ENCODE measurements around the gene FBXO42.

Gene FBXO42

DNA sequence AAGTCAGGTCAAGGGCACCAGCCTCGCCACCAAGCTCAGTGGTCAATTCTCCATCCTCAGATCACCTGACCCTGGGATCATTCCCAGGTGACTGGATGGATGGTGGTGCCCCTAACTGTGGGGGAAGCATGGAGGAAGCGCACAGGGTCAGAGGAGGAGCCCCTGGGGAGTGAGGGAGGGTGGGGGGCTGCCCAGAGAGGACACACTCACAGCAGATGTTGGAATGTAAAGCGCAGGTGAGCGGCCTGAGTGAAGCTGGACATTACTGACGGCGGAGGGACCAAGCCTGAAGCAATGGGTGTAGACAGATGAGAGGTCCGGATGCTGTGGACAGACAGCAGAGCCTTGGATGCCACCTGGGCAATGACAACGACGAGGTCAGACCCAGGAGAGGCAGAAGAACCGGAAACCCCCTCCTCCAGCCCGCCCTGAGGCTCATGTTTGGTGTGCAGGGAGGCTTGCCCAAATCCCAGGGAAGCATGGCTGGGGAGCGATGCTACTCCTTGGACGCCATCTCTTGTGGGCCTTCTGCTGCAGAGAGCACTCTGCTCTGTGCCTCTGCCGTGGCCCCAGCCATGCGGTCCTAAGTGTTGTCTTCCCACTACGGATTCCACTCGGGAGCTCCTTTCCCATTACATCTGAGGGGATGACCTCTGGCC lies 109.6 kb downstream of the FBXO42 start:
- DNase-seq (ENCODE audit: low spot score in 2 of 2) = no peak
- Mint-ChIP-seq H3K27me3 (no peaks in the 10 kb centered on the region), H3K4me1 (peaks cover 3% of the 10 kb centered on the region), H3K36me3 (peaks cover 2% of the 10 kb centered on the region), H3K27ac (no peak overlapping the region), H3K9me3 (no peaks in the 10 kb centered on the region), H3K4me3 (no peak overlapping the region)
- no peak for ATAC-seq (ENCODE audit: low read depth)

DNA sequence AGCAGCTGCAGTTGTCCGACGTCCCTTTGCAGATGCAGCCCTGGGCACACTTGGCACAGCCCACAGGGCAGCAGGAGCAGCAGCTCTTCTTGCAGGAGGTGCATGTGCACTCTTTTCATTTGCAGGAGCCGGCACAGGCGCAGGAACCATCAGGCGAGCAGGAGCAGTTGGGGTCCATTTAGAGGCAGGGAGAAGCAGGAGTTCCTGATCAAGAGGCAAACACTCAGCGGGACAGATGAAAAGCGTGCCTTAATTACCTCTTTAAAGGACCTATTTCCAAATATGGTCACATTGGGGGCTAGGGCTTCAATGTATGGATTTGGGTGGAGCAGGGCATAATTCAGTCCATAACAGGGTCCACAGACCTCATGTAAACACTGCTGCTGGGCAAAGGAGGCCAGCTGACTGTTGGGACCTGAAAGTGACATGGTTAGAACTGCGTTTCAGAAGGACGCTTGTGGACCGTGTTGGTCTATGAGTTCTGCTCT lies 111.0 kb downstream of the FBXO42 start:
- peaks cover 4% of the 10 kb centered on the region for H3K4me1 Mint-ChIP-seq
- no peak overlapping the region for H3K27ac Mint-ChIP-seq

DNA sequence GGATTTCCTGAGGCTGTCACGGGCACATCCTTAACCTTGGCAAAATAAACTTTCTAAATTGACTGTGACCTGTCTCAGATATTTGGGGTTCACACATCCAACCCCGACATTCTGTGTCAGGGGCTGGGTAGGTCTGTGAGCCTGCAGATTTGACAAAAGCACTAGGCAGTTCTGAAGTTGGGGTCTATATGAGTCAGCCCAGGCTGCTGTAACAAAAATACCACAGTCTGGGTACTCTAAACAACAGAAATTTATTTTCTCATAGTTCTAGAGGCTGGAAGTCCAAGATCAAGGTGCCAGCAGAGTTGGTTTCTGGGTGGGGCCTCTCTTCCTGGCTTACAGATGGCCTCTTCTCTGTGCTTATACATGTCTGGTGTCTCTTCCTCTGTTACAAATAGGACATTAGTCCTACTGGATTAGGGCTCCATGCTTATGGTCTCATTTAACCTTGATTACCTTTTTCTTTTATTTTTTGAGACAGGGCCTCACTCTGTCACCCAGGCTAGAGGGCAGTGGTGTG lies 112.2 kb downstream of the FBXO42 start:
- H3K27me3 Mint-ChIP-seq = no peaks in the 10 kb centered on the region
- H3K4me3 Mint-ChIP-seq = no peak overlapping the region
- no peaks in the 10 kb centered on the region for H3K36me3 Mint-ChIP-seq
- no peaks in the 10 kb centered on the region for H3K9me3 Mint-ChIP-seq
- H3K27ac Mint-ChIP-seq = no peak overlapping the region
- peaks cover 11% of the 10 kb centered on the region for H3K4me1 Mint-ChIP-seq
- ATAC-seq (ENCODE audit: low read depth) (no peak), DNase-seq (ENCODE audit: low spot score in 2 of 2) (no peak)

More for the DNA sequence above, 111.0 kb downstream of the FBXO42 start:
- no peaks in the 10 kb centered on the region for H3K36me3 Mint-ChIP-seq
- no peak overlapping the region for H3K4me3 Mint-ChIP-seq
- DNase-seq (ENCODE audit: low spot score in 2 of 2) (no peak), ATAC-seq (ENCODE audit: low read depth) (no peak)
- H3K27me3 Mint-ChIP-seq = no peaks in the 10 kb centered on the region
- H3K9me3 Mint-ChIP-seq = no peaks in the 10 kb centered on the region

DNA sequence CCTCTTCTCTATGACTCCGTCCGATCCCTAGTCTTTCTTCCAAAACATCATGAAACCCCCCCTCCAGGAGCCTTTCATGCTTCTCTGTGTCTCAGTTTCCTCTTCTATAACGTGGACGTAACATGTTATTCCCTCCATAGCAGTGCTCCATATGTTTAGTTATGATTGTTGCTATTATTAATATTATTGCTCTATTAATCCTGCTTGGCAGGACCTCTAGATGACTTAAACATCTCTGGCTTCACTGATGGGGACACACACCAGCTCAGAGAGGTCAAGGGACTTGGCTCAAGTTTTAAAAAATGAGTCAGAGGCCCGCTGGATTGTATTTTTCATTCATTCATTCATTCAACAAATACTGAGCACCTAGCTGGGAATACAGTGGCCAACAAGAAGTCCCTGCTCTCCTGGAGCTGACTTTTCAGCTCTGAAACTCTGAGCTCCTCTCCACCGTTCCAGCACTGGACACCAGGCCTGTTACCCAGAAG lies 114.9 kb downstream of the FBXO42 start:
- Mint-ChIP-seq H3K27ac (peak overlapping the region; percentile 93), H3K27me3 (no peaks in the 10 kb centered on the region), H3K4me3 (peak overlapping the region; percentile 94), H3K9me3 (no peaks in the 10 kb centered on the region), H3K36me3 (no peaks in the 10 kb centered on the region), H3K4me1 (peaks cover 8% of the 10 kb centered on the region)
- no peak for DNase-seq (ENCODE audit: low spot score in 2 of 2)
- ATAC-seq (ENCODE audit: low read depth) = no peak

DNA sequence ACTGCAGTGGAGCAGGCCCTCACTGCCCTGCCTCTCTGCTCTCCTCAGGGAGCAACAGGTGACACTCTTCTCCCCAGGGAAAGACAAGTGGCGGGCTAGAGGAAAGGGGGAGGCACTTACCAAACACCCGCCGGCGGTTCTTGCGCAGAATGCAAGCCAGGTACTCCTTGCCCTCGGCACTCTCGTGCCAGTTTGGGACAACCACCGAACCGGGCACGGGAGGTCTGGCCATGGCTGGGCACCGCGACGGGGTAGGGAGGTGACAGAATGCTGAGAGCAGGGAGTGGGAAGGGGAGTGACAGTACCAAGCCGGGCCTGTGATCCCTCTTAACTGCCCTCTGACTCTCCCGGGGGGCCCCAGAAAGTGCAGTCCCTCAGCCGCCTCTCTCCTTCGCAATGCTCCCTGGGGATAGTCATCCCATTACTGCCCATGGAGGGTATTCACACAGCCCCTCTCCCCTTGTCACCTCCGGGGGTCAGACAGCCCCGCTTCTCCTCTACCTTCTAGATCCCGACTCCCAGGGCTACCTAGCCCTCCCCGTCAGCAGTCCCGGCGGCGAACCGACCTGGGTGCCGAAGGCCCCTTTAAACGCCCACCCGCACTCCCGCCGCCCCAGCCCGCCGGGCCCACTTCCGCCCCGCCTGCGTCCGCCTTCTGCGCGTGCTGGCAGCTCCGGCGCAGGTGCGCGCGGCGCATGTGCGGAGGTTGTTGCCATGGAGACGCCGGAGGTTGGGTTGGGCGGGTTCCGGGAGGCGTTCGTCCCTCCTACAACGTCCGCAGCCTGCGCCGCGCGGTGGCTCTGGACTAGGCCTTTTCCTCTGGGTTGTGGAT lies 115.6 kb downstream of the FBXO42 start, which contains the start of gene CPLANE2:
Gene CPLANE2 (minus strand): TSS at position 673 of the 832 bp plus-strand sequence. CDS start 441 bp downstream, at position 232.
- no peaks in the 10 kb centered on the region for H3K27me3 Mint-ChIP-seq
- peak; percentile 93 to 96 for DNase-seq (ENCODE audit: low spot score in 2 of 2)
- peaks cover 8% of the 10 kb centered on the region for H3K4me1 Mint-ChIP-seq
- H3K4me3 Mint-ChIP-seq = peak within 1 kb of the TSS; percentile 94
- ATAC-seq (ENCODE audit: low read depth) = peak; percentile 76
- no peaks in the 10 kb centered on the region for H3K36me3 Mint-ChIP-seq
- H3K9me3 Mint-ChIP-seq = no peaks in the 10 kb centered on the region
- H3K27ac Mint-ChIP-seq = peak within 1 kb of the TSS; percentile 93

DNA sequence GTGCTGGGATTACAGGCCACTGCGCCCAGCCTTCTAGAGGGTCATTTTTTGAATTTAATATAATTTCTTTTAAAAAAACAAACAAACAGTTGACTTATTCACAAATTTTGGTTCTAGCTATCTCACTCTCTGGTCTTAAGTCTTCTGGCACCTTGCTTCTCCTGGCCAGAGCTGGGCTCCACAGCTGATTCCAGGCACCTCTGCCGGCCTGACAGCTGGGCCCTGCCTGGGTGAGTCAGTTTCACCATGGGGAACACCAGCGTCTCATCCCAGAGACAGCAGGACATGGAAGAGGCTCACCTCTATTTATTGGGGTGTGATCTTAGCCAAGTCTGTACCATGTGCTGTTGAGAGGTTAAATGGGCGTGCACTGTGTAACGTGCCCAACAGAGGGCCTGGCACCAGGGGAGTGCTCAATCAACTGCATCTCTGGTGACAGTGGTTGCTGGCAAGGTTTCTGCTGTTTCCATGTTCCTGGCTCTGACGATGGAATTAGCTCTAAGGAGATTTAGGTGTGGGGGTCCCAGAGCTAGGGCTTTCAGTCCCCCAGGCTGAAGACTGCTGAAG lies 116.3 kb downstream of the FBXO42 start:
- DNase-seq (ENCODE audit: low spot score in 2 of 2) = peak in 1 of 2 donors; percentile 70
- H3K4me1 Mint-ChIP-seq = peaks cover 8% of the 10 kb centered on the region
- ATAC-seq (ENCODE audit: low read depth) = peak; percentile 78

DNA sequence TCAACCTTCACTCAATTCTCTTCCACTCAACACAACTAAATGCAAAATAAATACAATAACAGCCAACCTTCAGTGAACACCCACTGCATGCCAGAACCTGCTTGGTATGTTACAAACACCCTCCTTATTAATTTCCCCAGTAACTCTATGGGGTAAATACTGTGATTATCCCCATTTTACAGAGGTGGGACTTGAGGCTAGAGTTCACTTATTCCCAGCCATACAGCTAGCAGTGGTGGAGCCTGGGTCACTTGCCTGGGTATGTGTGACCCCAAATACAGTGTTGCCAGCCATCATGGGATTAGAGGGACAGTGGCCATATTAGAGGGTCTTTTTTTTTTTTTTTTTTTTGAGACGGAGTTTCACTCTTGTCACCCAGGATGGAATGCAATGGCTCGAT lies 116.9 kb downstream of the FBXO42 start:
- H3K27me3 Mint-ChIP-seq = no peaks in the 10 kb centered on the region
- H3K27ac Mint-ChIP-seq = no peak overlapping the region
- no peaks in the 10 kb centered on the region for H3K9me3 Mint-ChIP-seq
- peaks cover 8% of the 10 kb centered on the region for H3K4me1 Mint-ChIP-seq
- H3K36me3 Mint-ChIP-seq = peaks cover 1% of the 10 kb centered on the region
- no peak overlapping the region for H3K4me3 Mint-ChIP-seq
- no peak for DNase-seq (ENCODE audit: low spot score in 2 of 2)
- ATAC-seq (ENCODE audit: low read depth) = no peak

More for the DNA sequence above, 116.3 kb downstream of the FBXO42 start:
- H3K27me3 Mint-ChIP-seq = no peaks in the 10 kb centered on the region
- H3K9me3 Mint-ChIP-seq = no peaks in the 10 kb centered on the region
- H3K27ac Mint-ChIP-seq = peak overlapping the region; percentile 93
- no peaks in the 10 kb centered on the region for H3K36me3 Mint-ChIP-seq
- H3K4me3 Mint-ChIP-seq = peak overlapping the region; percentile 94

DNA sequence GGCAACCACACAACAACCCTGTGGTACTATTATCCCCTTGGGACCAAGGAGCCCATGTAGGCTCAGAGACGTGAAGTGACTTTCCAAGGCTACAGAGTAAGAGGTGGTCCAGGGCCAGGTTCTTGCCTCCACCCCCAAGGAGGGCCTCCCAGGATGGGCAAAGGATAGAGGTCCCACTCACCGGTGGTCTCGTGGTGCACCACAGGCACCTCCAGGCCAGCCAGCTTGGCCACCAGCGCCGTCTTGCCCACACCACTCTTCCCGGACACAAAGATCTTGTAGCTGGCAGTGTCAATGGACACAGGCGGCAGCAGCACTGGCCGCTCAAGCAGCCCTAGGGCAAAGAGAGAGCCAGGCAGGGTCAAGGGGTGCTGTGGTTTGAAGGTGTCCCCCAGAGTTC lies 118.8 kb downstream of the FBXO42 start:
- H3K36me3 Mint-ChIP-seq = peaks cover 1% of the 10 kb centered on the region
- peaks cover 11% of the 10 kb centered on the region for H3K4me1 Mint-ChIP-seq
- no peaks in the 10 kb centered on the region for H3K27me3 Mint-ChIP-seq
- no peak overlapping the region for H3K27ac Mint-ChIP-seq
- ATAC-seq (ENCODE audit: low read depth) (no peak), DNase-seq (ENCODE audit: low spot score in 2 of 2) (no peak)
- H3K4me3 Mint-ChIP-seq = no peak overlapping the region
- no peaks in the 10 kb centered on the region for H3K9me3 Mint-ChIP-seq

DNA sequence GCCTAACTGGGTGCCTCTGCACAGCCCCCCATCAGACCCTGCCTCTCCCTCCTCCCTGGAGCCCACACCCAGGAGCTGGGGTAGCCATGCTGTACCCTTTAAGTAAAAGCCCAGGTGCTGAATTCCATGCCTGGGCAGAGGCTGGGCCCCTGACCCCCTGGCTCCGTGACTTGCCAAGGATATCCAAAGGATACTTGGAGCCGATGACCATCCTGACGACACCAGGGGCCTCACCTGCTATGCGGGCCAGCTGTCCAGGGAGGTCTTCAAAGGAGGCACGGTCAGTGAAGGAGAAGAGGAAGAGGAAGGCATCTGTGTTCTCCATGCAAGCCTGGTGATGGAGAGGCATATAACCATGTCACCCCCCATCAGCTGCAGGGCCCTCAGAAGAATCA lies 120.0 kb downstream of the FBXO42 start:
- Mint-ChIP-seq H3K36me3 (peaks cover 1% of the 10 kb centered on the region), H3K27me3 (peaks cover 2% of the 10 kb centered on the region), H3K4me3 (no peak overlapping the region), H3K9me3 (no peaks in the 10 kb centered on the region), H3K27ac (no peak overlapping the region), H3K4me1 (peaks cover 14% of the 10 kb centered on the region)
- ATAC-seq (ENCODE audit: low read depth) (no peak), DNase-seq (ENCODE audit: low spot score in 2 of 2) (no peak)

DNA sequence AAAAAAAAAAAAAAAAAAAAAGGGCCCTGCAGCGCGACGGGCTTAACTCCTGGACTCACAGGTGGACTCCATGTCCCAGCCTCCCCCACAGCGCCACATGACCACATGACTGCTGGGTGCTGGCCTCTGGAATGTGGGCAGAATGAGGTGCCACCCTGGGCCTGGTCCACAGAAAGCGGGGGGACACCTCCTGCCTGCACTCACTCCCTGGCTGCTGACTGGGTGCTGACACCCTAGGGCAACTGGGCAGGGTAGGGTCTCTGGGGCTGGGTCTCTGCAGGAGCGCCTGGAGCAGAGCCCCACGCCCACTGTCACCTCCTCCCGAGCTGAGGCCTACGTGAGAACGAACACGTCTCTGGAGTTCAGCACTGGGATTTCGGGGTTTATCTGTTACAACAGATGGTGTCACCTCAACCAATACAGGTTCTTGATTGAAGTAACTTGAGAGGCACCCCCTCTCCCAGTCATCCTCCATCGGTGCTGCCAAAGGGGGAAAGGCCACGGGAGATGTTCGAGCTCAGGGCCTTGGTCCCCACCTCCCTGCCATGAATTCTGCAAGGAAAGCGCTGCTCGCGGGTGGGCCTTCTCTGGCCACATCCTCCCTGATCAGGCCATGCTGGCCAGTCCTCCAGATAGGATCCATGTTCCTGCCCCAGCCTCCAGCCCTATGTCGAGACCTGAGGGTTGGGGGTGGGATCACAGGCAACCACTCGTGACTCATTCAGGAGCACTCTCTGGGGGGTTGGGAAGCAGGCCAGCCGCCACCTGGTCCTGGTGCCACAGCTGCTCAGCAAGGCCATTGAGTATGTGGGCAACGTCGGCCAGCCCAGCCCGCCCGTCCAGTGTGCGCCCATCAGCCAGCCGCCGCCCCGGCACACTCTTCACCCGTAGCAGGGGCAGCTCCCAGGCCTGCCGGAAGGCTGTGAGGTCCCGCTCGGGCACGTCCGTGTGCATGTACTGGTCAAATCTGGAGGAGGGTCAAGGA lies 120.7 kb downstream of the FBXO42 start:
- Mint-ChIP-seq H3K36me3 (peaks cover 1% of the 10 kb centered on the region), H3K9me3 (no peaks in the 10 kb centered on the region), H3K27ac (no peak overlapping the region), H3K4me3 (no peak overlapping the region), H3K4me1 (peaks cover 14% of the 10 kb centered on the region), H3K27me3 (peaks cover 2% of the 10 kb centered on the region)
- no peak for DNase-seq (ENCODE audit: low spot score in 2 of 2)
- ATAC-seq (ENCODE audit: low read depth) = no peak

DNA sequence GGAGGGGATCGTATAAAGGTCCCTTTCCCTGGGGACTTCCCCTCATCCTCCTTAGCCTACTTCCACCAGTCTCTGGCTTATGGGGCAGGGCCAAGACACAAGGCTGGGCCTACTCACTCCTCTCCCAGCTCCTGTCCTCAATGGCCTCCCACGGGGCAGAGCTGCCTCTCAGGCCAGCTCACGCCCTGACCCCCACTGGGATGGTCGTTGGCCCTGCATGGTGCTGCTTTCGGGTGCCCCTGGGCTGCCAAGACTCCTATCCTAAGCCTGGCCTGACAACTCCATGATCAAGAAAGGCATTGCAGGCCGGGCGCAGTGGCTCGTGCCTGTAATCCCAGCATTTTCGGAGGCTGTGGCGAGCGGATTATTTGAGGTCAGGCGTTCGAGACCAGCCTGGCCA lies 121.5 kb downstream of the FBXO42 start:
- Mint-ChIP-seq H3K4me1 (peaks cover 9% of the 10 kb centered on the region), H3K4me3 (no peak overlapping the region), H3K36me3 (peaks cover 1% of the 10 kb centered on the region), H3K27me3 (peaks cover 2% of the 10 kb centered on the region), H3K27ac (no peak overlapping the region), H3K9me3 (no peaks in the 10 kb centered on the region)
- DNase-seq (ENCODE audit: low spot score in 2 of 2) (no peak), ATAC-seq (ENCODE audit: low read depth) (no peak)

DNA sequence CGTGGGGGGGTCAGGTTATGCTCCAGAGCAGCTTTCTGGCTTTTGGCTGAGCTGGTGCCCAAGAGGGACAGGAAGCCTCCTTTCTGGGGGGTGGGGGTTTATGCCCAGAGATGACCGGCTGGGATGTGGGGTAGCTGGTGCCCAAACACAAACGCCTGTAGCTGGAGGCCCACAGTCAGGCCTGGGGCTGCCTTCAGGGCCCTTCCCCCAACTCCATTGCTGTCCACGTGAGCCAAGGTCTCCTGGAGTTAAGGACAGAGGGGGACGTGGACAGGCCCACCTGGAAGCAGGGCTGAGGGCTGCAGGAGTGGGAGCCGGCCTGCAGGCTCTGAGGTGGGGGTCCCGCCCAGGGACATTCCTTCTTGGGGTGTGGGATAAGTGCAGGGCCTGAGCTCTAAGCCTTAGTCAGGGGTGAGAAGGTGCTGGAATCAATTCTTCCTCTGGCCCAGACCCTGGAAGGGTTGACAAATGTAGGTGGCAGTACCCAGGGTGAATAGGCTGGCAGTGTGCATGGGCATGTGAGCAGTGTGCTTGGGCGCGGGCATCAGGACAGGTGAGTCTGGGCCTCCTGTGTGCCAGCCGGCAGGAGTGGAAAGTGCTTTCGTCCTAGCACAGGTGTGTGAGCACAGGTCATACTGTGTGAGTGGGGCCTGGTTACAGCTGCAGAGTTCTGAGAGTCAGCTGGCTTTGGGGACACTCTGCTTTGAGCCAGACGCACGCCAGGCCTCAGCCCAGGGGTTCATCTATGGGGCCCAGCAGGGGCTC lies 122.1 kb downstream of the FBXO42 start:
- Mint-ChIP-seq H3K4me1 (peaks cover 6% of the 10 kb centered on the region), H3K36me3 (peaks cover 1% of the 10 kb centered on the region), H3K4me3 (no peak overlapping the region), H3K27ac (no peak overlapping the region), H3K27me3 (peaks cover 2% of the 10 kb centered on the region), H3K9me3 (no peaks in the 10 kb centered on the region)
- DNase-seq (ENCODE audit: low spot score in 2 of 2) (no peak), ATAC-seq (ENCODE audit: low read depth) (no peak)
